Activated B cell treated with CpG ODN at 0.5 μM for 24 hours (primary cell): Measurements from ENCODE around the gene CREB3L2. TPM values are rescaled to one million over a fixed set of nuclear protein-coding genes. Genes with fewer than 3 reads are reported as not detected.

Experiments
- ATAC-seq: fragments of 200-7000 bp; cut with Tn5 transposase; one replicate; pipeline ENCODE4 v1.10.0; 2021; ENCODE audit warnings: low read depth, mild to moderate bottlenecking, moderate library complexity
- CTCF ChIA-PET: fragments of 350-600 bp; sonication (Branson Sonifier 250); formaldehyde crosslinking; loops from one replicate; lab custom pipeline; 2021; ENCODE audit warnings: antibody characterized with exemption; lab: Charles Lee
- POLR2A ChIA-PET: fragments of 350-600 bp; sonication (Branson Sonifier 250); formaldehyde crosslinking; loops from one replicate; lab custom pipeline; 2021; ENCODE audit warnings: antibody characterized with exemption; lab: Charles Lee
- DNase-seq: peaks from one replicate; pipeline ENCODE4 v3.0.0; 2022
- H3K27ac Mint-ChIP-seq: one replicate; pipeline ENCODE4 v1.8.0; 2020; ENCODE audit warnings: mixed read lengths
- H3K27me3 Mint-ChIP-seq: one replicate; pipeline ENCODE4 v1.8.0; 2021; ENCODE audit warnings: mixed read lengths
- H3K36me3 Mint-ChIP-seq: one replicate; pipeline ENCODE4 v1.8.0; 2021; ENCODE audit warnings: low read depth, mixed read lengths
- H3K4me1 Mint-ChIP-seq: one replicate; pipeline ENCODE4 v1.8.0; 2021; ENCODE audit warnings: mixed read lengths
- H3K4me3 Mint-ChIP-seq: one replicate; pipeline ENCODE4 v1.8.0; 2020; ENCODE audit warnings: mild to moderate bottlenecking, mixed read lengths
- H3K9me3 Mint-ChIP-seq: one replicate; pipeline ENCODE4 v1.8.0; 2020; ENCODE audit warnings: mixed read lengths
- intact Hi-C: fragments of 100-400 bp; cut with micrococcal nuclease; formaldehyde crosslinking; loops from one replicate; pipeline ENCODE4 v1.15.1; 2024
- total RNA-seq: library from RNA; stranded (reverse); gene quantifications from 2 replicates; pipeline ENCODE4 v1.2.3, GENCODE V29; 2022
- TF ChIP-seq, protein P1 (sequence below): fragments of 200-600 bp; IDR thresholded peaks from one replicate; pipeline ENCODE4 v1.8.0; 2022; ENCODE audit warnings: antibody characterized with exemption, mild to moderate bottlenecking

The CREB3L2 gene
- total RNA-seq, 1 donor from 2014 or later, result 21.7 TPM

DNA sequence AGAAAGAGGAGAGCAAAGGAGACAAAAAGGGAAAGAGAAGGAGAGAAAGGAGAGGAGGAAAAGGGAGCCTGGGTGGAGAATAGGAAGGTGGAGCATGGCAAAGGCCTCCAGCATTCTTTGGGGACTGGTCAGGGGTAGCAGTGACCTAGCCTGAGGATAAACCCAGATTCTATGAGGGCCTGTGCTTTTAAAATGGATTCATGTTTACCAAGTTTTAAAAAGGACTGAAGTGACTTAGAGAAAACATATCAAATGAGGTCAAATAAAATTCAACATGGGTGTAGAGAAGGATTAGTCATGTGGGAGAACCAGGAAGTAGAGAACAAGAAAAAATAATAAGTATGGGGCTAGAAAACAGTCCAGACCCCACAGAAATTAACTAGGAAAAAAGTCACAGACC lies 20.7 kb downstream of the CREB3L2 start:
- ChIA-PET CTCF (interaction anchor here (1.3 kb wide), 1 partner anchor 77 kb away, joined by 3 read pairs; no protein-coding TSS in a partner anchor), POLR2A (no interaction called here)
- ATAC-seq, result no peak
- H3K9me3 Mint-ChIP-seq, result peaks cover 3% of the 10 kb centered on the region
- H3K27me3 Mint-ChIP-seq, result no peaks in the 10 kb centered on the region
- DNase-seq, result no peak
- H3K27ac Mint-ChIP-seq, result peak overlapping the region; percentile 46
- H3K36me3 Mint-ChIP-seq, result peaks cover 8% of the 10 kb centered on the region
- no peak overlapping the region for H3K4me3 Mint-ChIP-seq
- H3K4me1 Mint-ChIP-seq, result peaks cover 33% of the 10 kb centered on the region
- TF ChIP-seq, protein P1, sequence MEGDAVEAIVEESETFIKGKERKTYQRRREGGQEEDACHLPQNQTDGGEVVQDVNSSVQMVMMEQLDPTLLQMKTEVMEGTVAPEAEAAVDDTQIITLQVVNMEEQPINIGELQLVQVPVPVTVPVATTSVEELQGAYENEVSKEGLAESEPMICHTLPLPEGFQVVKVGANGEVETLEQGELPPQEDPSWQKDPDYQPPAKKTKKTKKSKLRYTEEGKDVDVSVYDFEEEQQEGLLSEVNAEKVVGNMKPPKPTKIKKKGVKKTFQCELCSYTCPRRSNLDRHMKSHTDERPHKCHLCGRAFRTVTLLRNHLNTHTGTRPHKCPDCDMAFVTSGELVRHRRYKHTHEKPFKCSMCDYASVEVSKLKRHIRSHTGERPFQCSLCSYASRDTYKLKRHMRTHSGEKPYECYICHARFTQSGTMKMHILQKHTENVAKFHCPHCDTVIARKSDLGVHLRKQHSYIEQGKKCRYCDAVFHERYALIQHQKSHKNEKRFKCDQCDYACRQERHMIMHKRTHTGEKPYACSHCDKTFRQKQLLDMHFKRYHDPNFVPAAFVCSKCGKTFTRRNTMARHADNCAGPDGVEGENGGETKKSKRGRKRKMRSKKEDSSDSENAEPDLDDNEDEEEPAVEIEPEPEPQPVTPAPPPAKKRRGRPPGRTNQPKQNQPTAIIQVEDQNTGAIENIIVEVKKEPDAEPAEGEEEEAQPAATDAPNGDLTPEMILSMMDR, result no peak
- intact Hi-C loops, result no loop called here

DNA sequence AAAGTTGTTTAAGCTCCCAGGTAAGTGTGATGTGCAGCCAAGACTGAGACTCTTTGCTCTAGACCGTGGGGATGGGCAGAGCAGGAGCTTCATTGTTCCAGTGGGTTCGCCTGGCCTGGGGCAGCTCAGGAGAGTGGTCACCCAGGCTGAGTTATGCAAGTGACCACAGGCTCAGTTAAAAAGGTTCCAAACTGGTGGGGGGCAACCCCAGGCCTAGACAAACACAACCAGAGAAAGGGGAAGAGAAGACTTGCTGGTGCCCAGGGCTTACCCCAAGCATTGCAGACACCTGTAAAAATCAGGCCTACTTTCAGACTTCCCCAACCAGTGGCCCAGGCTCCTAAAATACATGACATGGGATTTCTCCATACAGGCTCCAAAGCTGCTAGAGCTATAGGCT lies 21.6 kb downstream of the CREB3L2 start:
- ChIA-PET CTCF (no interaction called here), POLR2A (no interaction called here)
- peaks cover 33% of the 10 kb centered on the region for H3K4me1 Mint-ChIP-seq
- TF ChIP-seq, protein P1, result no peak
- ATAC-seq, result no peak
- intact Hi-C loops, result no loop called here
- H3K9me3 Mint-ChIP-seq, result peaks cover 3% of the 10 kb centered on the region
- H3K36me3 Mint-ChIP-seq, result peaks cover 8% of the 10 kb centered on the region
- H3K27ac Mint-ChIP-seq, result peak overlapping the region; percentile 41
- no peaks in the 10 kb centered on the region for H3K27me3 Mint-ChIP-seq
- no peak overlapping the region for H3K4me3 Mint-ChIP-seq
- DNase-seq, result no peak

DNA sequence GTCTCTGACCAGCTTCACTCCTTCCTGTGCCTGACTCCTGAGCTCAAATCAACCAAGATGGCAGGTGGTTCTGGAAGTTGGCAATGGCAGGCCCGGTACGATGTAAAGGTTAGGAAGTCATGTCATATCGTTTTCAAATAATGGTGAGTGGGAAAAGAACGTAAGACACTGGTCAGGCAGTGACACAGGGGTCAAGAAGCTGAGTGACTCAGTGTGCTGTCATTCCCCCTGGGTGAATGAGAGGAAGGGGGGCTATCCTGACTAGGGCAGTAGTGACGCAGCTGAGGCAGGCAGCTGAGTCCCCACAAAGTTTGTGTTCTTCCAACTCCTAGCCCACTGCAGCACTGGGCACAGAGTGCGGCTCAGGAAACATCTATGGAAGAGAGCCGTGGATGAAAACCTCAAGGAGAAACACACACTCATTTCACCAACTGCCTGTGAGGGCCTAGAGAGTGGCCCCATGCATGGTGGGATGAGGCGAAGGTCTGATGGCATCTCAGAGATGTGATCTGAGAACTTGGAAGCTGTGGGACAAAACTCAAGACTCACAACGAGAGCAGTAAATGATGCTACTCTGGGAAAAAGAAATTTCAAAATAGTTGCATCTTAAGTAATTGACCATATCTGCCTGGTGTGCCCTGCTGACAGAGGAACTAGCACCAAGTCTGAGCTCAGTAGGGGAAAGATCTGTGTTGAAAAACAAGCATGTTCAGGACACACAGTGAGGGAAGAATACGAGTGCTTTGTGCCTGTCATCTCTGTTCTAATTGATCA lies 23.2 kb downstream of the CREB3L2 start:
- DNase-seq, result no peak
- peaks cover 8% of the 10 kb centered on the region for H3K36me3 Mint-ChIP-seq
- TF ChIP-seq, protein P1, result no peak
- H3K27ac Mint-ChIP-seq, result no peak overlapping the region
- CTCF ChIA-PET, result no interaction called here
- H3K27me3 Mint-ChIP-seq, result no peaks in the 10 kb centered on the region
- intact Hi-C loops, result no loop called here
- H3K4me3 Mint-ChIP-seq, result no peak overlapping the region
- POLR2A ChIA-PET, result interaction anchor here (0.5 kb wide), 1 partner anchor 77 kb away, joined by 4 read pairs; no protein-coding TSS in a partner anchor
- ATAC-seq, result no peak
- H3K4me1 Mint-ChIP-seq, result peaks cover 33% of the 10 kb centered on the region
- peaks cover 3% of the 10 kb centered on the region for H3K9me3 Mint-ChIP-seq

DNA sequence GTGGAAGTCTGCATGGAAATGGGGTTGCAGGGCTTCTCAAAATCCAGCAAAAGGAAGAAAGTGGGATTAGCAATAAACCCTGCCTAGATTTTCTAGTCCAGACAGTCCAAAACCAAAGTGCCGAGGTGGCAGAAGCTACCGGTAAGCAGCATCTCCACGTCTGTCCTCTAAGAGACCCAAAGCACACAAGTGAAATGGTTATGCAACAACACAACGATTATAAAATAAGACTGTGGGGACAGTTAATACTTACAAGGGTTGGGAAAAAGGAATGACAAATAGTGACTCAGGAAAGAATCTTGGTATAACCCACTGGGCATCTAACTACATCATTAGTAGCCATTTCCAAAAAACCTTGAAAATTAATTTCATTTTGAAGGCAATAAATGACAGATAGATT lies 24.7 kb downstream of the CREB3L2 start:
- Mint-ChIP-seq H3K4me1 (peaks cover 24% of the 10 kb centered on the region), H3K27me3 (no peaks in the 10 kb centered on the region), H3K27ac (no peak overlapping the region), H3K36me3 (peaks cover 2% of the 10 kb centered on the region), H3K9me3 (no peaks in the 10 kb centered on the region), H3K4me3 (no peak overlapping the region)
- no peak for ATAC-seq
- intact Hi-C loops, result no loop called here
- TF ChIP-seq, protein P1, result no peak
- DNase-seq, result no peak
- POLR2A ChIA-PET, result no interaction called here
- CTCF ChIA-PET, result no interaction called here

DNA sequence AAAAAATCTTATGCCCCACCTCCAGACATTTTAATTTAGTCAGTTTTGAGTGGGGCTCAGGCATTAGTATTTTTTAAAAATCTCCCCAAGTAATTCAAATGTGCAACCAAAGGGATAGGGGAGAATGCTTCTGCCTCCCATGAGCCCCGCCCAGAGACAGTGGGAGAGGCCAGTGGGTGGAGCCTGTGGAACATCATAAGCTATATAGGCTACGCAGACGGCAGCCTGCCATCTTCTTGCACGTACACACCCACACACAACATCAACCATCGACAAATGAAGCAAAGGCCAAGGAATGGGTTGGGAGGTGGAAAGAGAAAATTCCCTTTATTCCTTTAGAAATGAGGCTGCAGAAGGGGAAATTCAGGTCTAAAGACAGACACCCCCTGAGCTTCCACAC lies 25.2 kb downstream of the CREB3L2 start:
- no peaks in the 10 kb centered on the region for H3K27me3 Mint-ChIP-seq
- ATAC-seq (no peak), DNase-seq (no peak)
- H3K27ac Mint-ChIP-seq, result no peak overlapping the region
- POLR2A ChIA-PET, result no interaction called here
- intact Hi-C loops, result no loop called here
- TF ChIP-seq, protein P1, result no peak
- no peak overlapping the region for H3K4me3 Mint-ChIP-seq
- CTCF ChIA-PET, result no interaction called here
- H3K36me3 Mint-ChIP-seq, result peaks cover 2% of the 10 kb centered on the region
- no peaks in the 10 kb centered on the region for H3K9me3 Mint-ChIP-seq
- H3K4me1 Mint-ChIP-seq, result peaks cover 21% of the 10 kb centered on the region
